SK-N-SH (cell line): ENCODE measurements around the gene PTGER1. TPM values are rescaled to one million over a fixed set of nuclear protein-coding genes. Genes with fewer than 3 reads are reported as not detected.

Source experiments
- CTCF ChIA-PET: fragments of 300-600, 350-600 bp; formaldehyde crosslinking; extraction: SDS; loops from one replicate; lab custom pipeline; 2021; lab: Yijun Ruan, JAX
- POLR2A ChIA-PET: fragments of 350-600 bp; sonication (Branson Sonifier 250); formaldehyde crosslinking; extraction: SDS; loops from one replicate; lab custom pipeline; 2020; ENCODE audit warnings: antibody characterized with exemption, inconsistent platforms; lab: Yijun Ruan, JAX
- DNase-seq: peaks from one replicate; pipeline ENCODE4 v3.0.0; 2012
- H2AFZ ChIP-seq: fragments of 200-600 bp; sonication (generic); 2 replicates; pipeline ENCODE4 v1.8.1; 2016; ENCODE audit warnings: antibody characterized with exemption, mild to moderate bottlenecking, low read depth
- H3F3A ChIP-seq: fragments of 200-600 bp; sonication (generic); replicated peaks from 2 replicates; pipeline ENCODE3; 2016; ENCODE audit warnings: antibody characterized with exemption, mild to moderate bottlenecking; ENCODE audit not compliant: insufficient read depth
- H3K27ac ChIP-seq, 2 experiments: fragments of 200-500 bp in 1 of 2; fragments of 200-600 bp in 1 of 2; sonication (Bioruptor generic) in 1 of 2; sonication (generic), shearing (Covaris generic) in 1 of 2; 2 replicates each; pipeline versions ENCODE4 v1.5.1 to v1.6.1; 2014 to 2016; ENCODE audit warnings: low read depth in 2 of 2, inconsistent platforms in 1 of 2, low read length in 1 of 2, mild to moderate bottlenecking in 1 of 2, mixed read lengths in 1 of 2
- H3K27me3 ChIP-seq: fragments of 200-600 bp; sonication (generic), shearing (Covaris generic); 2 replicates; pipeline ENCODE4 v1.6.1; 2016; ENCODE audit warnings: mixed run types; ENCODE audit not compliant: insufficient read depth
- H3K36me3 ChIP-seq, 2 experiments: fragments of 200-500 bp in 1 of 2; fragments of 200-600 bp in 1 of 2; sonication (Bioruptor generic) in 1 of 2; sonication (generic) in 1 of 2; replicated peaks in 1 of 2; 2 replicates each; pipeline versions ENCODE3 to v1.5.1; 2014 to 2016; ENCODE audit warnings: low read length in 1 of 2, mild to moderate bottlenecking in 1 of 2; ENCODE audit not compliant: insufficient read depth in 2 of 2, control insufficient read depth in 1 of 2
- H3K4me1 ChIP-seq, 2 experiments: fragments of 200-500 bp in 1 of 2; fragments of 200-600 bp in 1 of 2; sonication (Bioruptor generic) in 1 of 2; sonication (generic), shearing (Covaris generic) in 1 of 2; 2 replicates each; pipeline versions ENCODE4 v1.5.1 to v1.6.1; 2014 to 2016; ENCODE audit warnings: low read depth in 1 of 2, low read length in 1 of 2, mixed run types in 1 of 2; ENCODE audit not compliant: insufficient read depth in 2 of 2, control insufficient read depth in 1 of 2
- H3K4me2 ChIP-seq: fragments of 200-600 bp; sonication (generic), shearing (Covaris generic); 2 replicates; pipeline ENCODE4 v1.6.1; 2017; ENCODE audit warnings: mixed run types
- H3K4me3 ChIP-seq, 2 experiments: fragments of 200-500 bp in 1 of 2; fragments of 200-600 bp in 1 of 2; sonication (Bioruptor generic) in 1 of 2; sonication (generic), shearing (Covaris generic) in 1 of 2; 2 replicates each; pipeline versions ENCODE4 v1.5.1 to v1.8.1; 2014 to 2016; ENCODE audit warnings: low read depth in 2 of 2, inconsistent platforms in 1 of 2, low read length in 1 of 2, mild to moderate bottlenecking in 1 of 2, mixed read lengths in 1 of 2, moderate library complexity in 1 of 2
- H3K79me2 ChIP-seq: fragments of 200-600 bp; sonication (generic); 2 replicates; pipeline ENCODE4 v1.8.1; 2017; ENCODE audit warnings: mild to moderate bottlenecking; ENCODE audit not compliant: insufficient read depth
- H3K9ac ChIP-seq: fragments of 200-600 bp; sonication (generic); 2 replicates; pipeline ENCODE4 v1.6.1; 2017; ENCODE audit warnings: mixed run types
- H3K9me2 ChIP-seq: fragments of 200-600 bp; sonication (generic); 2 replicates; pipeline ENCODE4 v1.6.1; 2017; ENCODE audit warnings: mixed run types
- H3K9me3 ChIP-seq: fragments of 200-600 bp; sonication (generic); 2 replicates; pipeline ENCODE4 v1.6.1; 2017; ENCODE audit warnings: mixed run types, mild to moderate bottlenecking, moderate library complexity
- H4K20me1 ChIP-seq: fragments of 200-600 bp; sonication (generic); 2 replicates; pipeline ENCODE4 v1.6.1; 2017; ENCODE audit warnings: mild to moderate bottlenecking, mixed run types; ENCODE audit not compliant: insufficient read depth
- EP300 ChIP-seq, 2 experiments: IDR thresholded peaks; 2 replicates each; pipeline versions ENCODE4 v1.4.0 to v1.6.1; 2012; ENCODE audit warnings: borderline replicate concordance in 1 of 2, low read depth in 1 of 2, low read length in 1 of 2
- FOSL2 ChIP-seq: IDR thresholded peaks from 2 replicates; pipeline ENCODE4 v1.4.0; 2012; ENCODE audit warnings: low read depth, mild to moderate bottlenecking, moderate library complexity, borderline replicate concordance
- FOXJ3 ChIP-seq: sonication (generic); formaldehyde crosslinking; IDR thresholded peaks from 2 replicates; pipeline ENCODE4 v1.5.1; 2020; ENCODE audit warnings: mild to moderate bottlenecking, missing genetic modification reagents
- FOXM1 ChIP-seq: IDR thresholded peaks from 2 replicates; pipeline ENCODE4 v1.4.0; 2012; ENCODE audit warnings: low read depth, mild to moderate bottlenecking
- MEF2A ChIP-seq: IDR thresholded peaks from 2 replicates; pipeline ENCODE4 v1.4.0; 2012; ENCODE audit warnings: low read depth, borderline replicate concordance
- NRF1 ChIP-seq: IDR thresholded peaks from 2 replicates; pipeline ENCODE4 v1.6.1; 2012; ENCODE audit warnings: low read depth, mild to moderate bottlenecking, low read length
- POLR2AphosphoS5 ChIP-seq: IDR thresholded peaks from 2 replicates; pipeline ENCODE4 v1.6.1; 2012; ENCODE audit warnings: low read depth, low read length
- RCOR1 ChIP-seq: fragments of 150-350 bp; IDR thresholded peaks from 2 replicates; pipeline ENCODE4 v1.6.1; 2017; ENCODE audit warnings: antibody characterized with exemption, low read length
- RFX5 ChIP-seq: IDR thresholded peaks from 2 replicates; pipeline ENCODE4 v1.6.1; 2012; ENCODE audit warnings: mild to moderate bottlenecking, improper control_type of control experiment, low read length
- RXRA ChIP-seq: IDR thresholded peaks from 2 replicates; pipeline ENCODE4 v1.4.0; 2012; ENCODE audit warnings: low read depth, mild to moderate bottlenecking, borderline replicate concordance
- WGBS: methylation state at CpG from one replicate; pipeline ENCODE4 v1.1.6; 2017; ENCODE audit warnings: low lambda C conversion rate; 5-methylcytosine and 5-hydroxymethylcytosine counted together
- polyA plus RNA-seq, 3 experiments: library from polyadenylated mRNA; depleted of rRNA; stranded (reverse); fragments of >200 nt; gene quantifications; 2 replicates each; pipeline ENCODE4 v1.2.3, GENCODE V29; 2012
- TF ChIP-seq, protein P1 (sequence below): IDR thresholded peaks from 2 replicates; pipeline ENCODE4 v1.6.1; 2012; ENCODE audit warnings: mild to moderate bottlenecking, low read depth, low read length, moderate library complexity
- TF ChIP-seq, protein P2 (sequence below): fragments of 200-600 bp; sonication (generic); IDR thresholded peaks from 2 replicates; pipeline ENCODE4 v1.6.1; 2017; ENCODE audit warnings: antibody characterized with exemption, mild to moderate bottlenecking, moderate library complexity
- TF ChIP-seq, protein P3 (sequence below): IDR thresholded peaks from 2 replicates; pipeline ENCODE4 v1.4.0; 2012; ENCODE audit warnings: low read depth, borderline replicate concordance
- TF ChIP-seq, protein P4 (sequence below): IDR thresholded peaks from 2 replicates; pipeline ENCODE4 v1.4.0; 2012; ENCODE audit warnings: low read depth
- TF ChIP-seq, protein P5 (sequence below): IDR thresholded peaks from 2 replicates; pipeline ENCODE4 v1.4.0; 2012; ENCODE audit warnings: low read depth, borderline replicate concordance

PTGER1 gene
- polyA plus RNA-seq, 1 of the 3 experiments (the other 2 are of a cell fraction), result 6.0 TPM

DNA sequence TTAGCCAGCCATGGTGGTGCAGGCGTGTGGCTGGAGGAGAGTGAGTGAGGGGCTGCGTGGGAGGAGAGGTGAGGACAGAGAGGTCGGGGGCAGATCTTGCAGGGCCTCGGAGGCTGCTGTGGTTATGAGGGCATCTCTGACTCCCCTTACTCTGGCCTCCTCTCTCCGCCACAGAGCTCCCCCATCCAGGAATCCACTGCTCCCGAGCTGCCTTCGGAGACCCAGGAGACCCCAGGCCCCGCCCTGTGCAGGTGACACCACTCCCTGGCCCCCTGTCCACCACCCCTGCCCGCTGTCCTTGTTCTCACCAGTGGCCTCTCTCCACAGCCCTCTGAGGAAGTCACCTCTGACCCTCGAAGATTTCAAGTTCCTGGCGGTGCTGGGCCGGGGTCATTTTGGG, 7.8 kb downstream of the PTGER1 start:
- POLR2A ChIA-PET, result no interaction called here
- peaks cover 0 to 6% of the 10 kb centered on the region in 2 experiments; a peak in 1 of 4 replicates for H3K4me1 ChIP-seq
- H3K9ac ChIP-seq, result no peak overlapping the region
- 89% methylated on average over 10 of the region's 12 CpGs for WGBS
- TF ChIP-seq FOXJ3 (CRISPR knock-in tag), result no peak
- TF ChIP-seq, all 33 proteins: peak for 0
- CTCF ChIA-PET, result interaction anchor here (1.4 to 3.5 kb wide), 2 partner anchors 13 to 60 kb away, joined by 6 to 31 read pairs; no protein-coding TSS in a partner anchor
- H3K36me3 ChIP-seq, result peaks cover 10 to 28% of the 10 kb centered on the region in 2 experiments
- no peak for DNase-seq
- H3K9me3 ChIP-seq, result no peaks in the 10 kb centered on the region
- H3K4me3 ChIP-seq, result no peak overlapping the region
- peaks cover 14% of the 10 kb centered on the region for H3F3A ChIP-seq
- no peaks in the 10 kb centered on the region for H3K27me3 ChIP-seq
- H4K20me1 ChIP-seq, result no peaks in the 10 kb centered on the region
- no peaks in the 10 kb centered on the region for H3K9me2 ChIP-seq
- H3K79me2 ChIP-seq, result no peaks in the 10 kb centered on the region
- H3K27ac ChIP-seq, result no peak overlapping the region
- H2AFZ ChIP-seq, result no peak overlapping the region
- H3K4me2 ChIP-seq, result no peak overlapping the region

DNA sequence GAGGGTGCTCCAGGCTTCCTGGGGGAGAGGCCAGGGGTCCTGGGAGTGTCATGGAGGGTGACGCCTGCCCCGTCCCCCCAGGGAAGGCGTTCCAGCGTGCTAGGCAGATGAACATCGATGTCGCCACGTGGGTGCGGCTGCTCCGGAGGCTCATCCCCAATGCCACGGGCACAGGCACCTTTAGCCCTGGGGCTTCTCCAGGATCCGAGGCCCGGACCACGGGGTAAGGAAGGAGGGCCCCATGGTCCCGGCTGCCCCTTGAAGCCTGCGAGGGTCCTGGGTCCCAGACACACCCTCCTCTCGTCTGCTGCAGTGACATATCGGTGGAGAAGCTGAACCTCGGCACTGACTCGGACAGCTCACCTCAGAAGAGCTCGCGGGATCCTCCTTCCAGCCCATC, 11.4 kb downstream of the PTGER1 start:
- Histone ChIP-seq H2AFZ (no peak overlapping the region), H3K4me2 (no peak overlapping the region), H3K9ac (no peak overlapping the region), H4K20me1 (no peaks in the 10 kb centered on the region), H3K27me3 (no peaks in the 10 kb centered on the region), H3K4me3 (no peak overlapping the region), H3K9me2 (no peaks in the 10 kb centered on the region), H3K79me2 (no peaks in the 10 kb centered on the region), H3K4me1 (no peaks in the 10 kb centered on the region), H3K36me3 (peaks cover 16 to 19% of the 10 kb centered on the region in 2 experiments), H3F3A (peaks cover 15% of the 10 kb centered on the region), H3K9me3 (no peaks in the 10 kb centered on the region), H3K27ac (no peak overlapping the region)
- ChIA-PET CTCF (interaction anchor here (1.0 kb wide), 1 partner anchor 8 kb away, joined by 3 read pairs; no protein-coding TSS in a partner anchor), POLR2A (no interaction called here)
- 95% methylated on average over 17 of the region's 21 CpGs for WGBS
- no peak for DNase-seq
- no peak for TF ChIP-seq FOSL2
- no peak for TF ChIP-seq RCOR1
- no peak for TF ChIP-seq FOXJ3 (CRISPR knock-in tag)
- TF ChIP-seq, protein P1, sequence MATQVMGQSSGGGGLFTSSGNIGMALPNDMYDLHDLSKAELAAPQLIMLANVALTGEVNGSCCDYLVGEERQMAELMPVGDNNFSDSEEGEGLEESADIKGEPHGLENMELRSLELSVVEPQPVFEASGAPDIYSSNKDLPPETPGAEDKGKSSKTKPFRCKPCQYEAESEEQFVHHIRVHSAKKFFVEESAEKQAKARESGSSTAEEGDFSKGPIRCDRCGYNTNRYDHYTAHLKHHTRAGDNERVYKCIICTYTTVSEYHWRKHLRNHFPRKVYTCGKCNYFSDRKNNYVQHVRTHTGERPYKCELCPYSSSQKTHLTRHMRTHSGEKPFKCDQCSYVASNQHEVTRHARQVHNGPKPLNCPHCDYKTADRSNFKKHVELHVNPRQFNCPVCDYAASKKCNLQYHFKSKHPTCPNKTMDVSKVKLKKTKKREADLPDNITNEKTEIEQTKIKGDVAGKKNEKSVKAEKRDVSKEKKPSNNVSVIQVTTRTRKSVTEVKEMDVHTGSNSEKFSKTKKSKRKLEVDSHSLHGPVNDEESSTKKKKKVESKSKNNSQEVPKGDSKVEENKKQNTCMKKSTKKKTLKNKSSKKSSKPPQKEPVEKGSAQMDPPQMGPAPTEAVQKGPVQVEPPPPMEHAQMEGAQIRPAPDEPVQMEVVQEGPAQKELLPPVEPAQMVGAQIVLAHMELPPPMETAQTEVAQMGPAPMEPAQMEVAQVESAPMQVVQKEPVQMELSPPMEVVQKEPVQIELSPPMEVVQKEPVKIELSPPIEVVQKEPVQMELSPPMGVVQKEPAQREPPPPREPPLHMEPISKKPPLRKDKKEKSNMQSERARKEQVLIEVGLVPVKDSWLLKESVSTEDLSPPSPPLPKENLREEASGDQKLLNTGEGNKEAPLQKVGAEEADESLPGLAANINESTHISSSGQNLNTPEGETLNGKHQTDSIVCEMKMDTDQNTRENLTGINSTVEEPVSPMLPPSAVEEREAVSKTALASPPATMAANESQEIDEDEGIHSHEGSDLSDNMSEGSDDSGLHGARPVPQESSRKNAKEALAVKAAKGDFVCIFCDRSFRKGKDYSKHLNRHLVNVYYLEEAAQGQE, result no peak
- TF ChIP-seq, protein P2, sequence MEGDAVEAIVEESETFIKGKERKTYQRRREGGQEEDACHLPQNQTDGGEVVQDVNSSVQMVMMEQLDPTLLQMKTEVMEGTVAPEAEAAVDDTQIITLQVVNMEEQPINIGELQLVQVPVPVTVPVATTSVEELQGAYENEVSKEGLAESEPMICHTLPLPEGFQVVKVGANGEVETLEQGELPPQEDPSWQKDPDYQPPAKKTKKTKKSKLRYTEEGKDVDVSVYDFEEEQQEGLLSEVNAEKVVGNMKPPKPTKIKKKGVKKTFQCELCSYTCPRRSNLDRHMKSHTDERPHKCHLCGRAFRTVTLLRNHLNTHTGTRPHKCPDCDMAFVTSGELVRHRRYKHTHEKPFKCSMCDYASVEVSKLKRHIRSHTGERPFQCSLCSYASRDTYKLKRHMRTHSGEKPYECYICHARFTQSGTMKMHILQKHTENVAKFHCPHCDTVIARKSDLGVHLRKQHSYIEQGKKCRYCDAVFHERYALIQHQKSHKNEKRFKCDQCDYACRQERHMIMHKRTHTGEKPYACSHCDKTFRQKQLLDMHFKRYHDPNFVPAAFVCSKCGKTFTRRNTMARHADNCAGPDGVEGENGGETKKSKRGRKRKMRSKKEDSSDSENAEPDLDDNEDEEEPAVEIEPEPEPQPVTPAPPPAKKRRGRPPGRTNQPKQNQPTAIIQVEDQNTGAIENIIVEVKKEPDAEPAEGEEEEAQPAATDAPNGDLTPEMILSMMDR, result no peak
- no peak for TF ChIP-seq RFX5
- TF ChIP-seq POLR2AphosphoS5, result no peak
- TF ChIP-seq NRF1, result no peak
- TF ChIP-seq RXRA, result no peak
- TF ChIP-seq, protein P3, sequence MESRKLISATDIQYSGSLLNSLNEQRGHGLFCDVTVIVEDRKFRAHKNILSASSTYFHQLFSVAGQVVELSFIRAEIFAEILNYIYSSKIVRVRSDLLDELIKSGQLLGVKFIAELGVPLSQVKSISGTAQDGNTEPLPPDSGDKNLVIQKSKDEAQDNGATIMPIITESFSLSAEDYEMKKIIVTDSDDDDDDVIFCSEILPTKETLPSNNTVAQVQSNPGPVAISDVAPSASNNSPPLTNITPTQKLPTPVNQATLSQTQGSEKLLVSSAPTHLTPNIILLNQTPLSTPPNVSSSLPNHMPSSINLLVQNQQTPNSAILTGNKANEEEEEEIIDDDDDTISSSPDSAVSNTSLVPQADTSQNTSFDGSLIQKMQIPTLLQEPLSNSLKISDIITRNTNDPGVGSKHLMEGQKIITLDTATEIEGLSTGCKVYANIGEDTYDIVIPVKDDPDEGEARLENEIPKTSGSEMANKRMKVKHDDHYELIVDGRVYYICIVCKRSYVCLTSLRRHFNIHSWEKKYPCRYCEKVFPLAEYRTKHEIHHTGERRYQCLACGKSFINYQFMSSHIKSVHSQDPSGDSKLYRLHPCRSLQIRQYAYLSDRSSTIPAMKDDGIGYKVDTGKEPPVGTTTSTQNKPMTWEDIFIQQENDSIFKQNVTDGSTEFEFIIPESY, result no peak
- TF ChIP-seq, protein P4, sequence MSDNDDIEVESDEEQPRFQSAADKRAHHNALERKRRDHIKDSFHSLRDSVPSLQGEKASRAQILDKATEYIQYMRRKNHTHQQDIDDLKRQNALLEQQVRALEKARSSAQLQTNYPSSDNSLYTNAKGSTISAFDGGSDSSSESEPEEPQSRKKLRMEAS, result no peak
- no peak for TF ChIP-seq MEF2A
- no peak for TF ChIP-seq EP300 (IDR thresholded peaks at IDR 0.05; ENCODE audit: borderline replicate concordance in 1 of 2, low read depth in 1 of 2, low read length in 1 of 2)
- TF ChIP-seq FOXM1, result no peak
- TF ChIP-seq, protein P5, sequence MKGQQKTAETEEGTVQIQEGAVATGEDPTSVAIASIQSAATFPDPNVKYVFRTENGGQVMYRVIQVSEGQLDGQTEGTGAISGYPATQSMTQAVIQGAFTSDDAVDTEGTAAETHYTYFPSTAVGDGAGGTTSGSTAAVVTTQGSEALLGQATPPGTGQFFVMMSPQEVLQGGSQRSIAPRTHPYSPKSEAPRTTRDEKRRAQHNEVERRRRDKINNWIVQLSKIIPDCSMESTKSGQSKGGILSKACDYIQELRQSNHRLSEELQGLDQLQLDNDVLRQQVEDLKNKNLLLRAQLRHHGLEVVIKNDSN, result no peak
